GM20000 (cell line): ENCODE data around the gene KMT2E.

Experiments used
- DNase-seq: peaks from one replicate; pipeline ENCODE4 v3.0.0; 2012; ENCODE audit warnings: low spot score
- CTCF ChIP-seq: IDR thresholded peaks from 2 replicates; pipeline ENCODE4 v1.5.1; 2012; ENCODE audit warnings: mild to moderate bottlenecking, control low read depth; ENCODE audit errors: extremely low read depth, missing control alignments

Gene KMT2E

GRCh38 chr7:104992306-104992705, 21.7 kb upstream of the KMT2E start:
- no peak for DNase-seq
- TF ChIP-seq CTCF, result no peak

GRCh38 chr7:104993217-104993862, 20.7 kb upstream of the KMT2E start:
- DNase-seq, result no peak
- TF ChIP-seq CTCF, result no peak

GRCh38 chr7:104998040-104998752, 15.8 kb upstream of the KMT2E start:
- DNase-seq, result no peak
- TF ChIP-seq CTCF, result no peak

GRCh38 chr7:105000200-105000599, 13.8 kb upstream of the KMT2E start:
- no peak for DNase-seq
- TF ChIP-seq CTCF, result no peak

GRCh38 chr7:105000927-105001336, 13.1 kb upstream of the KMT2E start:
- DNase-seq, result no peak
- TF ChIP-seq CTCF, result no peak

GRCh38 chr7:105001652-105002184, 12.3 kb upstream of the KMT2E start:
- DNase-seq, result no peak
- no peak for TF ChIP-seq CTCF

- no peak for TF ChIP-seq CTCF
- DNase-seq, result no peak
These were observed 10.7 kb upstream of the KMT2E start for GRCh38 chr7:105003275-105003674.
